H1 (cell line): ENCODE measurements around the gene ST6GALNAC3. TPM values are rescaled to one million over a fixed set of nuclear protein-coding genes. Genes with fewer than 3 reads are reported as not detected.

Experiments
- CTCF ChIA-PET: fragments of 300-600 bp; sonication (Branson Sonifier 250); formaldehyde crosslinking; loops from one replicate; lab custom pipeline; 2021; ENCODE audit not compliant: partially characterized antibody; lab: Charles Lee
- POLR2A ChIA-PET: fragments of 300-600 bp; sonication (Branson Sonifier 250); formaldehyde crosslinking; loops from one replicate; lab custom pipeline; 2021; ENCODE audit warnings: inconsistent platforms; ENCODE audit not compliant: partially characterized antibody; lab: Charles Lee
- DNase-seq, 2 experiments: peaks; one replicate each; pipeline versions ENCODE4 v3.0.0 to v3.0.0-alpha.2; 2010 to 2022; ENCODE audit warnings: low spot score in 2 of 2, low read depth in 1 of 2, mixed read lengths in 1 of 2
- FAIRE-seq: peaks from 2 replicates; lab custom pipeline; 2011; peaks lifted over from hg19 to GRCh38; lab: Jason Lieb, UNC
- H2AFZ ChIP-seq: 2 replicates; pipeline ENCODE4 v1.8.1; 2012; ENCODE audit warnings: low read length, inconsistent platforms
- H2AK5ac ChIP-seq: 2 replicates; pipeline ENCODE4 v1.6.1; 2013; ENCODE audit warnings: low read depth, low read length
- H2BK120ac ChIP-seq: replicated peaks from 2 replicates; pipeline ENCODE3; 2013; ENCODE audit warnings: low read depth, low read length, inconsistent platforms
- H2BK12ac ChIP-seq: 2 replicates; pipeline ENCODE4 v1.6.1; 2013; ENCODE audit warnings: low read depth, low read length
- H2BK15ac ChIP-seq: 2 replicates; pipeline ENCODE4 v1.6.1; 2013; ENCODE audit warnings: low read length
- H2BK20ac ChIP-seq: 2 replicates; pipeline ENCODE4 v1.6.1; 2013; ENCODE audit warnings: low read length
- H2BK5ac ChIP-seq: 2 replicates; pipeline ENCODE4 v1.6.1; 2013; ENCODE audit warnings: low read depth, low read length
- H3K14ac ChIP-seq: 2 replicates; pipeline ENCODE4 v1.6.1; 2013; ENCODE audit warnings: inconsistent platforms; ENCODE audit not compliant: insufficient read length
- H3K18ac ChIP-seq: 2 replicates; pipeline ENCODE4 v1.6.1; 2013; ENCODE audit warnings: low read length; ENCODE audit errors: extremely low read depth
- H3K23ac ChIP-seq: 2 replicates; pipeline ENCODE4 v1.6.1; 2013; ENCODE audit warnings: inconsistent platforms; ENCODE audit not compliant: insufficient read length
- H3K23me2 ChIP-seq: 2 replicates; pipeline ENCODE4 v1.6.1; 2013; ENCODE audit warnings: low read depth, low read length
- H3K27ac ChIP-seq: 2 replicates; pipeline ENCODE4 v1.6.1; 2011; ENCODE audit warnings: low read depth, low read length, inconsistent platforms
- H3K27me3 ChIP-seq, 4 experiments: replicated peaks in 1 of 4; 1 replicate in 1 of 4; 2 replicates in 3 of 4; pipeline versions ENCODE4 v1.6.1 to v1.8.1; 2011 to 2013; ENCODE audit warnings: low read length in 3 of 4, mild to moderate bottlenecking in 3 of 4, inconsistent platforms in 2 of 4, mixed read lengths in 2 of 4, moderate library complexity in 1 of 4; ENCODE audit not compliant: control insufficient read depth in 3 of 4, insufficient read depth in 3 of 4; ENCODE audit errors: extremely low read depth in 1 of 4
- H3K36me3 ChIP-seq, 4 experiments: 2 replicates each; pipeline versions ENCODE4 v1.6.1 to v1.8.1; 2011 to 2013; ENCODE audit warnings: mild to moderate bottlenecking in 4 of 4, low read length in 3 of 4, moderate library complexity in 2 of 4, control low read depth in 1 of 4, inconsistent platforms in 1 of 4; ENCODE audit not compliant: insufficient read depth in 4 of 4, control insufficient read depth in 2 of 4
- H3K4ac ChIP-seq: replicated peaks from 2 replicates; pipeline ENCODE3; 2013; ENCODE audit warnings: low read length, low read depth, mixed read lengths, inconsistent platforms; ENCODE audit not compliant: insufficient read length
- H3K4me1 ChIP-seq, 4 experiments: replicated peaks in 1 of 4; 1 replicate in 1 of 4; 2 replicates in 3 of 4; pipeline versions ENCODE4 v1.6.1 to v1.8.1; 2011 to 2013; ENCODE audit warnings: low read length in 3 of 4, inconsistent platforms in 2 of 4, mixed read lengths in 1 of 4; ENCODE audit not compliant: insufficient read depth in 4 of 4, control insufficient read depth in 3 of 4
- H3K4me2 ChIP-seq, 2 experiments: 2 replicates each; pipeline versions ENCODE4 v1.6.1 to v1.8.1; 2011 to 2013; ENCODE audit warnings: low read depth in 2 of 2, low read length in 2 of 2, control low read depth in 1 of 2, inconsistent platforms in 1 of 2, mild to moderate bottlenecking in 1 of 2; ENCODE audit not compliant: insufficient read depth in 1 of 2
- H3K4me3 ChIP-seq, 4 experiments: fragments of 200-600, 300-600 bp in 1 of 4; sonication (generic), shearing (Covaris generic), sonication (Bioruptor Twin) in 1 of 4; 2 replicates each; pipeline versions ENCODE4 v1.5.1 to v1.8.1; 2011 to 2016; ENCODE audit warnings: low read length in 4 of 4, low read depth in 3 of 4, control low read depth in 2 of 4, inconsistent platforms in 2 of 4, mild to moderate bottlenecking in 2 of 4, mixed read lengths in 1 of 4, moderate library complexity in 1 of 4; ENCODE audit not compliant: insufficient read depth in 2 of 4; ENCODE audit errors: extremely low read depth in 1 of 4
- H3K56ac ChIP-seq: replicated peaks from 2 replicates; pipeline ENCODE3; 2013; ENCODE audit warnings: low read depth, mild to moderate bottlenecking, mixed read lengths, low read length, inconsistent platforms; ENCODE audit not compliant: insufficient read length
- H3K79me1 ChIP-seq: 2 replicates; pipeline ENCODE4 v1.6.1; 2013; ENCODE audit warnings: low read depth, low read length, control low read depth
- H3K79me2 ChIP-seq, 2 experiments: 2 replicates each; pipeline versions ENCODE4 v1.6.1 to v1.8.1; 2012 to 2013; ENCODE audit warnings: low read length in 2 of 2, mild to moderate bottlenecking in 2 of 2, inconsistent platforms in 1 of 2; ENCODE audit not compliant: insufficient read depth in 2 of 2, control insufficient read depth in 1 of 2
- H3K9ac ChIP-seq, 4 experiments: replicated peaks in 1 of 4; 1 replicate in 1 of 4; 2 replicates in 3 of 4; pipeline versions ENCODE4 v1.6.1 to v1.8.1; 2011 to 2013; ENCODE audit warnings: low read depth in 3 of 4, low read length in 3 of 4, control low read depth in 2 of 4, mild to moderate bottlenecking in 2 of 4, moderate library complexity in 2 of 4, inconsistent platforms in 1 of 4; ENCODE audit errors: extremely low read depth in 1 of 4
- H3K9me3 ChIP-seq, 2 experiments: 2 replicates each; pipeline versions ENCODE4 v1.6.1 to v1.8.1; 2012 to 2013; ENCODE audit warnings: mild to moderate bottlenecking in 2 of 2, moderate library complexity in 2 of 2, control low read depth in 1 of 2, inconsistent platforms in 1 of 2, low read depth in 1 of 2, low read length in 1 of 2, mixed read lengths in 1 of 2; ENCODE audit not compliant: insufficient read depth in 2 of 2
- H4K20me1 ChIP-seq, 2 experiments: replicated peaks in 1 of 2; 2 replicates each; pipeline versions ENCODE3 to v1.8.1; 2011 to 2013; ENCODE audit warnings: inconsistent platforms in 2 of 2, low read length in 2 of 2, mild to moderate bottlenecking in 1 of 2; ENCODE audit not compliant: insufficient read depth in 2 of 2, control insufficient read depth in 1 of 2
- H4K5ac ChIP-seq: 2 replicates; pipeline ENCODE4 v1.6.1; 2013; ENCODE audit warnings: low read length, low read depth, mixed read lengths, inconsistent platforms; ENCODE audit not compliant: insufficient read length
- H4K8ac ChIP-seq: 2 replicates; pipeline ENCODE4 v1.8.0; 2013; ENCODE audit warnings: mild to moderate bottlenecking, moderate library complexity, low read length, inconsistent platforms; ENCODE audit not compliant: insufficient read depth; ENCODE audit errors: extremely low read depth
- H4K91ac ChIP-seq: replicated peaks from 2 replicates; pipeline ENCODE3; 2013; ENCODE audit warnings: low read length, mixed read lengths, inconsistent platforms; ENCODE audit not compliant: insufficient read length
- BCL11A ChIP-seq, 2 experiments: IDR thresholded peaks; one replicate each; pipeline ENCODE4 v1.6.1; 2011; ENCODE audit warnings: low read depth in 2 of 2, low read length in 2 of 2, mild to moderate bottlenecking in 2 of 2
- BRCA1 ChIP-seq: IDR thresholded peaks from 2 replicates; pipeline ENCODE4 v1.6.1; 2012; ENCODE audit warnings: low read depth, low read length, improper control_type of control experiment
- CTBP2 ChIP-seq: IDR thresholded peaks from 2 replicates; pipeline ENCODE4 v1.7.0; 2011; ENCODE audit warnings: borderline replicate concordance, mild to moderate bottlenecking, moderate library complexity, mixed read lengths, low read length; ENCODE audit not compliant: insufficient read depth, insufficient read length
- MAFK ChIP-seq: IDR thresholded peaks from 2 replicates; pipeline ENCODE4 v1.6.1; 2012; ENCODE audit warnings: low read depth, mild to moderate bottlenecking, improper control_type of control experiment, low read length
- POU5F1 ChIP-seq: IDR thresholded peaks from 2 replicates; pipeline ENCODE4 v1.6.1; 2011; ENCODE audit warnings: low read depth, mild to moderate bottlenecking, low read length, moderate library complexity
- SP1 ChIP-seq: IDR thresholded peaks from 2 replicates; pipeline ENCODE4 v1.6.1; 2011; ENCODE audit warnings: low read depth, low read length
- SUZ12 ChIP-seq: fragments of 200-600 bp; sonication (generic); IDR thresholded peaks from 2 replicates; pipeline ENCODE4 v1.6.1; 2012; ENCODE audit warnings: mild to moderate bottlenecking, inconsistent platforms, low read length, moderate library complexity, mixed read lengths
- WGBS, 2 experiments: shearing (Covaris generic) in 1 of 2; methylation state at CpG; one replicate each; pipeline versions ENCODE4 v1.1.6 to v1.1.7; 2013 to 2015; ENCODE audit warnings: low lambda C conversion rate in 2 of 2, mixed read lengths in 2 of 2, inconsistent platforms in 1 of 2, low coverage in 1 of 2, missing lambda C conversion rate in 1 of 2; ENCODE audit not compliant: insufficient replicate concordance in 2 of 2, insufficient coverage in 1 of 2, insufficient read length in 1 of 2; ENCODE audit errors: extremely low coverage in 1 of 2, missing lambda C conversion rate in 1 of 2; 5-methylcytosine and 5-hydroxymethylcytosine counted together
- polyA plus RNA-seq, 7 experiments: library from polyadenylated mRNA; depleted of rRNA in 3 of 7; stranded (reverse) in 5 of 7; unstranded in 2 of 7; fragments of >200 nt in 5 of 7; fragments of 200-250 nt in 2 of 7; gene quantifications; 1 replicate in 5 of 7; 2 replicates in 1 of 7; 4 replicates in 1 of 7; pipeline versions ENCODE4 v1.2.1 to v1.2.3, GENCODE V29; 2011 to 2013; ENCODE audit warnings: missing spikeins in 2 of 7, mixed read lengths in 2 of 7
- total RNA-seq: library from RNA; stranded (reverse); fragmentation: NEBNext Ultra II Directional; extraction: Animal tissue kit (Norgen Biotek cat#: 25700); gene quantifications from 2 replicates; pipeline ENCODE4 v1.2.1, GENCODE V29; 2021
- TF ChIP-seq, protein P1 (sequence below): IDR thresholded peaks from 2 replicates; pipeline ENCODE4 v1.6.1; 2011; ENCODE audit warnings: low read depth, mild to moderate bottlenecking, low read length; ENCODE audit not compliant: insufficient read depth

ST6GALNAC3 gene
- total and polyA plus RNA-seq, 2 of the 8 experiments (the other 6 are each of a cell fraction or from before 2014, with no cell fraction given), result 4.9 to 19.0 TPM

DNA sequence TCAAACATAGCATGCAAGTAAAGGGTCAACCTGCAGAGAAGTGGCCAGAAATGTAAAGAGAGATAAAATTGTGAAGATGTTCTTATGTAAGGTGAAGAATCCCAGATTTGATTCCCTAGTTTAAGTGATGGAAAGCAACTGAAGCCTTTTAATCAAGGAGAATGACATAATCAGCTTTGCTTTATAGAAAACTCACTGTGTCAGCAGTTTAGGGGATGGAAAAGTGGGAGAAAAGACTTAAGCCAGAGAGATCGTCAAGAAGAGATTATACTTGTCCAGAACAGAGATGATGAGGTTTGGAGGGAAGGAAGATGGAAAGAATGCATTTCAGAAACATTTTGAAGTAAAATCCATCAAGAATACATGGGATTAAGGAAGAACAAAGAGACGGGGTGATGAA is 517.4 kb downstream of the ST6GALNAC3 start:
- no peak overlapping the region for H3K4ac ChIP-seq
- no peak overlapping the region for H2BK12ac ChIP-seq
- H3K4me1 ChIP-seq, result no peaks in the 10 kb centered on the region
- H3K79me2 ChIP-seq, result no peaks in the 10 kb centered on the region
- no peak overlapping the region for H4K8ac ChIP-seq
- H3K36me3 ChIP-seq, result no peaks in the 10 kb centered on the region
- no peaks in the 10 kb centered on the region for H3K23me2 ChIP-seq
- H3K4me3 ChIP-seq, result no peak overlapping the region
- H3K14ac ChIP-seq, result no peak overlapping the region
- no peak overlapping the region for H4K91ac ChIP-seq
- no peak overlapping the region for H3K4me2 ChIP-seq
- no peak overlapping the region for H3K27ac ChIP-seq
- no peaks in the 10 kb centered on the region for H4K20me1 ChIP-seq
- H2BK120ac ChIP-seq, result no peak overlapping the region
- no peak overlapping the region for H3K18ac ChIP-seq
- no peak overlapping the region for H2AK5ac ChIP-seq
- DNase-seq (no peak), FAIRE-seq (no peak)
- H3K27me3 ChIP-seq, result no peaks in the 10 kb centered on the region
- ChIA-PET CTCF (no interaction called here), POLR2A (no interaction called here)
- no peak overlapping the region for H4K5ac ChIP-seq
- H3K23ac ChIP-seq, result no peak overlapping the region
- H2BK5ac ChIP-seq, result no peak overlapping the region
- peaks cover 7 to 10% of the 10 kb centered on the region in 2 experiments; a peak in 2 of 4 replicates for H3K9me3 ChIP-seq
- H2AFZ ChIP-seq, result no peak overlapping the region
- H3K56ac ChIP-seq, result no peak overlapping the region
- no peak overlapping the region for H2BK20ac ChIP-seq
- 91% methylated on average over 2 of the region's 2 CpGs; no CpG with 5 or more reads in 1 of the 2 experiments for WGBS, 2 experiments
- TF ChIP-seq BCL11A (IDR thresholded peaks at IDR 0.05; ENCODE audit: low read depth in 2 of 2, low read length in 2 of 2) (no peak), BRCA1 (no peak), POU5F1 (no peak), CTBP2 (no peak), SUZ12 (no peak), MAFK (no peak), SP1 (no peak)
- TF ChIP-seq, protein P1, sequence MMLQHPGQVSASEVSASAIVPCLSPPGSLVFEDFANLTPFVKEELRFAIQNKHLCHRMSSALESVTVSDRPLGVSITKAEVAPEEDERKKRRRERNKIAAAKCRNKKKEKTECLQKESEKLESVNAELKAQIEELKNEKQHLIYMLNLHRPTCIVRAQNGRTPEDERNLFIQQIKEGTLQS, result no peak
- H3K79me1 ChIP-seq, result no peaks in the 10 kb centered on the region
- H3K9ac ChIP-seq, result no peak overlapping the region
- no peak overlapping the region for H2BK15ac ChIP-seq
